Measurements from ENCODE around the gene PLEKHA4.
A peak's percentile ranks its signal among the peaks of the same experiment; 100 is the strongest.

The PLEKHA4 gene

DNA sequence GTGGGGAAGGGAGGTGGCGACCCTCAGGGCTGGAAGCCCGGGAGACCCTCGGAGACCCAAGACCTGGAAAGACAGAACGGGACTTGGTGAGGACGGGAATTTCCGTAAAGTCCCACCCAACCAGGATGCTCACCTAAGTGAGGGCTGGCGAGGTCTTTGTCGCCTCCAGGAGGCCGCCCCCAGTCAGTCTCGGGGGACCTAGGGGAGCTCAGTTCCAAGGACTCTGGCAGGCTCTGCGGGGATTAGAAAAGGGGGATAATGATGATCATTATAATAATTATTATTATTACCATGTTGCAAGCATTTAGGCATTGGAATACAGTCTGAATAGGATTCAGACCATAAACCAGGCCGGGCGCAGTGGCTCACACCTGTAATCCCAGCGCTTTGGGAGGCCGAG, 23.0 kb downstream of the PLEKHA4 start:
- Histone ChIP-seq H3K4me2 (ENCODE audit: low read length) (no peak overlapping the region), H3K27me3 (ENCODE audit: control insufficient read depth, low read length) (no peaks in the 10 kb centered on the region), H3K9me2 (replicated peaks; ENCODE audit: control insufficient read depth, low read length) (no peaks in the 10 kb centered on the region), H3K4me1 (ENCODE audit: control insufficient read depth, low read length) (no peaks in the 10 kb centered on the region), H3K27ac (ENCODE audit: low read depth, low read length) (no peak overlapping the region), H3K36me3 (ENCODE audit: control insufficient read depth, low read length) (no peaks in the 10 kb centered on the region), H3F3A (ENCODE audit: control insufficient read depth, insufficient read depth) (no peaks in the 10 kb centered on the region), H3K4me3 (ENCODE audit: low read length) (no peak overlapping the region), H3K79me2 (ENCODE audit: control insufficient read depth, low read length) (no peaks in the 10 kb centered on the region), H4K20me1 (ENCODE audit: control insufficient read depth, insufficient read depth, low read depth, low read length) (no peaks in the 10 kb centered on the region), H3K9me3 (ENCODE audit: control insufficient read depth, insufficient read depth, low read length) (no peaks in the 10 kb centered on the region)
- no peak for TF ChIP-seq CTCF (IDR thresholded peaks at IDR 0.05; ENCODE audit: low read depth, low read length, poor library complexity, severe bottlenecking)
- TF ChIP-seq EZH2phosphoT487 (IDR thresholded peaks at IDR 0.05; ENCODE audit: borderline replicate concordance, low read length): no peak

GRCh38 chr19:48844472-48844871, 23.9 kb downstream of the PLEKHA4 start:
- H4K20me1 ChIP-seq (ENCODE audit: control insufficient read depth, insufficient read depth, low read depth, low read length): no peaks in the 10 kb centered on the region
- no peaks in the 10 kb centered on the region for H3K9me2 ChIP-seq (replicated peaks; ENCODE audit: control insufficient read depth, low read length)
- H3K27me3 ChIP-seq (ENCODE audit: control insufficient read depth, low read length): no peaks in the 10 kb centered on the region
- no peaks in the 10 kb centered on the region for H3F3A ChIP-seq (ENCODE audit: control insufficient read depth, insufficient read depth)
- H3K9me3 ChIP-seq (ENCODE audit: control insufficient read depth, insufficient read depth, low read length): no peaks in the 10 kb centered on the region
- H3K79me2 ChIP-seq (ENCODE audit: control insufficient read depth, low read length): no peaks in the 10 kb centered on the region
- no peak overlapping the region for H3K4me3 ChIP-seq (ENCODE audit: low read length)
- H3K27ac ChIP-seq (ENCODE audit: low read depth, low read length): no peak overlapping the region
- no peak overlapping the region for H3K4me2 ChIP-seq (ENCODE audit: low read length)
- TF ChIP-seq EZH2phosphoT487 (IDR thresholded peaks at IDR 0.05; ENCODE audit: borderline replicate concordance, low read length) (no peak), CTCF (IDR thresholded peaks at IDR 0.05; ENCODE audit: low read depth, low read length, poor library complexity, severe bottlenecking) (no peak)
- H3K36me3 ChIP-seq (ENCODE audit: control insufficient read depth, low read length): no peaks in the 10 kb centered on the region
- no peaks in the 10 kb centered on the region for H3K4me1 ChIP-seq (ENCODE audit: control insufficient read depth, low read length)

DNA sequence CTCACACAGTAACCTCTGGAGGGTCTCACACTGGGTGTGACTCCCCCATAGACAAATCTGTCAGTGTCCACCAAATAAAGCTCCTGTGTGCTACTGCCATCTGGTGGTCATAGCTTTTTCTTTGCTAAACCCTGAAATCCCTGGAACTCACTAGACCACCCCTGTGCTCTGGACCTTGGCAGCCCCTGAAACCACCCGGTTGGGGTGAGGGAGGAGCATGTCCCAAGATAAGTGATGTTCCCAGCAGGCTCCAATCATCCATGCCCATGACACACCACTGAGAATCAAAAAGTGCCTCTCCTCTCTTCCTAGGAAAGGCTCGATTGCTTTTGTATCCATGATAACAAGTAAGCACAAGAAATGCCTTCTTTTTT, 25.6 kb downstream of the PLEKHA4 start:
- Histone ChIP-seq H3K27me3 (ENCODE audit: control insufficient read depth, low read length) (no peaks in the 10 kb centered on the region), H3K36me3 (ENCODE audit: control insufficient read depth, low read length) (no peaks in the 10 kb centered on the region), H3K27ac (ENCODE audit: low read depth, low read length) (no peak overlapping the region), H3F3A (ENCODE audit: control insufficient read depth, insufficient read depth) (peaks cover 7% of the 10 kb centered on the region), H4K20me1 (ENCODE audit: control insufficient read depth, insufficient read depth, low read depth, low read length) (no peaks in the 10 kb centered on the region), H3K9me2 (replicated peaks; ENCODE audit: control insufficient read depth, low read length) (no peaks in the 10 kb centered on the region), H3K4me1 (ENCODE audit: control insufficient read depth, low read length) (no peaks in the 10 kb centered on the region), H3K79me2 (ENCODE audit: control insufficient read depth, low read length) (no peaks in the 10 kb centered on the region), H3K4me2 (ENCODE audit: low read length) (no peak overlapping the region), H3K9me3 (ENCODE audit: control insufficient read depth, insufficient read depth, low read length) (no peaks in the 10 kb centered on the region), H3K4me3 (ENCODE audit: low read length) (no peak overlapping the region)
- TF ChIP-seq CTCF (IDR thresholded peaks at IDR 0.05; ENCODE audit: low read depth, low read length, poor library complexity, severe bottlenecking): peak; percentile 97
- no peak for TF ChIP-seq EZH2phosphoT487 (IDR thresholded peaks at IDR 0.05; ENCODE audit: borderline replicate concordance, low read length)

- no peak overlapping the region for H3K4me3 ChIP-seq (ENCODE audit: low read length)
- H3K4me2 ChIP-seq (ENCODE audit: low read length): no peak overlapping the region
- no peak for TF ChIP-seq CTCF (IDR thresholded peaks at IDR 0.05; ENCODE audit: low read depth, low read length, poor library complexity, severe bottlenecking)
- TF ChIP-seq EZH2phosphoT487 (IDR thresholded peaks at IDR 0.05; ENCODE audit: borderline replicate concordance, low read length): no peak
- no peaks in the 10 kb centered on the region for H3K27me3 ChIP-seq (ENCODE audit: control insufficient read depth, low read length)
- H3K79me2 ChIP-seq (ENCODE audit: control insufficient read depth, low read length): no peaks in the 10 kb centered on the region
- H3F3A ChIP-seq (ENCODE audit: control insufficient read depth, insufficient read depth): peaks cover 7% of the 10 kb centered on the region
- no peak overlapping the region for H3K27ac ChIP-seq (ENCODE audit: low read depth, low read length)
- H3K36me3 ChIP-seq (ENCODE audit: control insufficient read depth, low read length): no peaks in the 10 kb centered on the region
- no peaks in the 10 kb centered on the region for H4K20me1 ChIP-seq (ENCODE audit: control insufficient read depth, insufficient read depth, low read depth, low read length)
- peaks cover 10% of the 10 kb centered on the region for H3K4me1 ChIP-seq (ENCODE audit: control insufficient read depth, low read length)
- no peaks in the 10 kb centered on the region for H3K9me2 ChIP-seq (replicated peaks; ENCODE audit: control insufficient read depth, low read length)
- no peaks in the 10 kb centered on the region for H3K9me3 ChIP-seq (ENCODE audit: control insufficient read depth, insufficient read depth, low read length)
Measured at GRCh38 chr19:48841571-48841970, 26.8 kb downstream of the PLEKHA4 start.
